TTC549 (cell line): ENCODE measurements around the gene MPRIP.
"Not testable (repeated sequence)": the region's sequence is repeated elsewhere in the genome, so short reads cannot be mapped to it uniquely, and the experiment has no call there.

ENCODE experiments used
- FAIRE-seq: peaks from 2 replicates; lab custom pipeline; 2012; peaks lifted over from hg19 to GRCh38; lab: Jason Lieb, UNC

MPRIP gene

GRCh38 chr17:17146786-17147406 lies 104.6 kb downstream of the MPRIP start:
- no peak for FAIRE-seq

GRCh38 chr17:17147821-17148220 lies 105.6 kb downstream of the MPRIP start:
- no peak for FAIRE-seq

- peak; percentile 88 for FAIRE-seq
Observed at GRCh38 chr17:17149520-17150447, 107.5 kb downstream of the MPRIP start.

- no peak for FAIRE-seq
Observed at GRCh38 chr17:17150448-17150800, 108.2 kb downstream of the MPRIP start.

- FAIRE-seq, result no peak
Observed at GRCh38 chr17:17151055-17151454, 108.8 kb downstream of the MPRIP start.

GRCh38 chr17:17151541-17151940 lies 109.3 kb downstream of the MPRIP start:
- FAIRE-seq, result no peak

GRCh38 chr17:17151962-17152361 lies 109.7 kb downstream of the MPRIP start:
- no peak for FAIRE-seq

- no peak for FAIRE-seq
Observed at GRCh38 chr17:17152385-17152784, 110.1 kb downstream of the MPRIP start.

- FAIRE-seq, result no peak
Observed at GRCh38 chr17:17153071-17153470, 110.8 kb downstream of the MPRIP start.

GRCh38 chr17:17153709-17154108 lies 111.5 kb downstream of the MPRIP start:
- FAIRE-seq, result no peak

GRCh38 chr17:17154556-17154955 lies 112.3 kb downstream of the MPRIP start:
- no peak for FAIRE-seq

GRCh38 chr17:17154981-17155380 lies 112.7 kb downstream of the MPRIP start:
- FAIRE-seq, result no peak

- no peak for FAIRE-seq
Observed at GRCh38 chr17:17155568-17155967, 113.3 kb downstream of the MPRIP start.

GRCh38 chr17:17156107-17156506 lies 113.8 kb downstream of the MPRIP start:
- no peak for FAIRE-seq

GRCh38 chr17:17156511-17156910 lies 114.3 kb downstream of the MPRIP start:
- no peak for FAIRE-seq

- FAIRE-seq, result no peak
Observed at GRCh38 chr17:17157041-17157440, 114.8 kb downstream of the MPRIP start.

- FAIRE-seq, result not testable (repeated sequence)
Observed at GRCh38 chr17:17158506-17158905, 116.2 kb downstream of the MPRIP start.

- FAIRE-seq, result no peak
Observed at GRCh38 chr17:17159571-17159970, 117.3 kb downstream of the MPRIP start.

- FAIRE-seq, result no peak
Observed at GRCh38 chr17:17161121-17161520, 118.9 kb downstream of the MPRIP start.

GRCh38 chr17:17161759-17162158 lies 119.5 kb downstream of the MPRIP start:
- no peak for FAIRE-seq

- no peak for FAIRE-seq
Observed at GRCh38 chr17:17164156-17164555, 121.9 kb downstream of the MPRIP start.

- FAIRE-seq, result no peak
Observed at GRCh38 chr17:17164676-17165075, 122.4 kb downstream of the MPRIP start.

- FAIRE-seq, result no peak
Observed at GRCh38 chr17:17165666-17166308, 123.5 kb downstream of the MPRIP start.
